ENCODE data around the gene FAM161B. TPM values are rescaled to one million over a fixed set of nuclear protein-coding genes. Genes with fewer than 3 reads are reported as not detected.

Gene FAM161B
- total RNA-seq, 5 donors from 2014 or later (not counting 1 experiment from before 2014, with no cell fraction given) = 2.6 to 5.6 (median 4.8) TPM

GRCh38 chr14:73945159-73945670, 4.7 kb downstream of the FAM161B start:
- peaks cover 3 to 31% of the 10 kb centered on the region in 2 donors for H3K36me3 ChIP-seq (ENCODE audit: control insufficient read depth in 2 of 2, extremely low read depth in 1 of 2, insufficient read depth in 1 of 2, low read length in 1 of 2)
- no peaks in the 10 kb centered on the region for H3K9me3 ChIP-seq
- H3K27ac ChIP-seq (ENCODE audit: low read length) = no peak overlapping the region
- ChIA-PET POLR2A (interaction anchor here in 1 of 2 donors (0.6 kb wide), 1 partner anchor 68 kb away, joined by 4 read pairs; no protein-coding TSS in a partner anchor), CTCF (no interaction called here)
- no peak overlapping the region for H3K27ac Mint-ChIP-seq
- no peaks in the 10 kb centered on the region for H3K27me3 Mint-ChIP-seq
- H3K4me3 ChIP-seq (ENCODE audit: control insufficient read depth in 1 of 2, extremely low read depth in 1 of 2, low read length in 1 of 2) = no peak overlapping the region
- peaks cover 0 to 12% of the 10 kb centered on the region in 2 experiments for H3K4me1 ChIP-seq (ENCODE audit: control insufficient read depth in 1 of 2, extremely low read depth in 1 of 2, insufficient read depth in 2 of 2, low read length in 2 of 2)
- H3K27me3 ChIP-seq (replicated peaks in 1 of 2; ENCODE audit: control insufficient read depth in 2 of 2, extremely low read depth in 1 of 2, insufficient read depth in 2 of 2, low read length in 1 of 2) = no peaks in the 10 kb centered on the region
- peaks cover 21% of the 10 kb centered on the region for H3K36me3 Mint-ChIP-seq
- no peak overlapping the region for H3K4me3 Mint-ChIP-seq
- no peaks in the 10 kb centered on the region for H3K9me3 Mint-ChIP-seq
- no peak for ATAC-seq (replicated peaks in 1 of 4)
- no peak for DNase-seq
- H3K4me1 Mint-ChIP-seq = peaks cover 6 to 17% (median 7%) of the 10 kb centered on the region in 3 donors
- 92% methylated on average over 2 of the region's 4 CpGs for WGBS (ENCODE audit: insufficient coverage)

DNA sequence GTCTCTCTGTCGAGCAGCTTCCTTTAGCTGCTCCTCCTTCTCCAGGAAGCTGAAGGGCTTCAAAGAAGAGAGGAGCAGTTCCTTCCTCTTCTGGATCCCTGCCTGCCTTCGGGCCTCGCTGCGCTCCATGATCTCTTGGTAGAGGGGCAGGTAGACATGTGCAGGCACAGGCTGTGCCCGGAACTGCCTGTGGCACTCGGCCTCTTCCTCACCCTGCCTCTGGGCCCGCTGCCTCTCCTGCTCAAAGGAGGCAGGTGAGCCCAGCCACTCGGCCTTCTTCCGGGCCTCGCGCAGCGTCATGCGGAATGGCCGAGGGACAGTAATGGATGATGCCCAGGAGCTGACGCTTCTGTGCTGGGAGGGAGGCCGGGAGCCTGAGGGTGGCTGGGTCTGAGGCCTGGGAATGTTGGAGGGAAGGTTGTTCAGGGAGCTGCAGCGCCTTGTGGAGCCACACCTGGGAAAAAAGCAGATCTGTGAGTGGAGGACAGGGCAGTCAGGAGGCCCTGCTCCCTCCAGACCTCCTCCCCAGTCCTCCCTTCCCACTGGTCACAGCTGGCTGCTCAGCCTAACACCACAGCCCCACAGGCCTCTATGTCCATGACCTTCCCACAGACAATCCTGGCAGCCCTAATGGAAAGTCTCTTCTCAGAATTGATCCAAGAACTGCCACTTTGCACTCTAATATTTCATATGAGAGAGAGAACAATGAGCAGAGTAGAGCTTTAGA, 5.3 kb downstream of the FAM161B start:
- no peaks in the 10 kb centered on the region for H3K27me3 ChIP-seq (replicated peaks in 1 of 2; ENCODE audit: control insufficient read depth in 2 of 2, extremely low read depth in 1 of 2, insufficient read depth in 2 of 2, low read length in 1 of 2)
- H3K27me3 Mint-ChIP-seq = no peaks in the 10 kb centered on the region
- no peak overlapping the region for H3K4me3 ChIP-seq (ENCODE audit: control insufficient read depth in 1 of 2, extremely low read depth in 1 of 2, low read length in 1 of 2)
- peaks cover under 1 to 11% (median 2%) of the 10 kb centered on the region in 3 donors for H3K4me1 Mint-ChIP-seq
- 97% methylated on average over 12 of the region's 17 CpGs for WGBS (ENCODE audit: insufficient coverage)
- no peak overlapping the region for H3K27ac Mint-ChIP-seq
- peaks cover 0 to 10% of the 10 kb centered on the region in 2 experiments for H3K4me1 ChIP-seq (ENCODE audit: control insufficient read depth in 1 of 2, extremely low read depth in 1 of 2, insufficient read depth in 2 of 2, low read length in 2 of 2)
- peaks cover 21% of the 10 kb centered on the region for H3K36me3 Mint-ChIP-seq
- H3K4me3 Mint-ChIP-seq = no peak overlapping the region
- no peak for ATAC-seq (replicated peaks in 1 of 4)
- no peak overlapping the region for H3K27ac ChIP-seq (ENCODE audit: low read length)
- ChIA-PET POLR2A (no interaction called here), CTCF (no interaction called here)
- no peaks in the 10 kb centered on the region for H3K9me3 ChIP-seq
- H3K36me3 ChIP-seq (ENCODE audit: control insufficient read depth in 2 of 2, extremely low read depth in 1 of 2, insufficient read depth in 1 of 2, low read length in 1 of 2) = peaks cover 6 to 36% of the 10 kb centered on the region in 2 donors
- no peaks in the 10 kb centered on the region for H3K9me3 Mint-ChIP-seq
- no peak for DNase-seq

- POLR2A ChIA-PET = no interaction called here
- Histone ChIP-seq H3K27me3 (replicated peaks in 1 of 2; ENCODE audit: control insufficient read depth in 2 of 2, extremely low read depth in 1 of 2, insufficient read depth in 2 of 2, low read length in 1 of 2) (no peaks in the 10 kb centered on the region), H3K4me3 (ENCODE audit: control insufficient read depth in 1 of 2, extremely low read depth in 1 of 2, low read length in 1 of 2) (no peak overlapping the region), H3K27ac (ENCODE audit: low read length) (no peak overlapping the region), H3K4me1 (ENCODE audit: control insufficient read depth in 1 of 2, extremely low read depth in 1 of 2, insufficient read depth in 2 of 2, low read length in 2 of 2) (no peaks in the 10 kb centered on the region), H3K9me3 (no peaks in the 10 kb centered on the region), H3K36me3 (ENCODE audit: control insufficient read depth in 2 of 2, extremely low read depth in 1 of 2, insufficient read depth in 1 of 2, low read length in 1 of 2) (peaks cover 8 to 41% of the 10 kb centered on the region in 2 donors)
- Mint-ChIP-seq H3K27ac (peak overlapping the region in 1 of 2 donors; percentile 41), H3K9me3 (no peaks in the 10 kb centered on the region), H3K36me3 (peaks cover 21% of the 10 kb centered on the region), H3K4me1 (peaks cover 0 to 7% (median 0%) of the 10 kb centered on the region in 3 donors), H3K27me3 (no peaks in the 10 kb centered on the region), H3K4me3 (no peak overlapping the region)
- WGBS (ENCODE audit: insufficient coverage) = 58% methylated on average over 4 of the region's 4 CpGs
- DNase-seq (no peak), ATAC-seq (replicated peaks in 1 of 4) (no peak)
- CTCF ChIA-PET = interaction anchor here in 1 of 2 donors (0.9 kb wide), 1 partner anchor 92 kb away, joined by 3 read pairs; the partner anchor contains the start of gene PTGR2
These were observed 6.8 kb downstream of the FAM161B start for GRCh38 chr14:73943083-73943482.

GRCh38 chr14:73942180-73942579, 7.7 kb downstream of the FAM161B start:
- H3K36me3 ChIP-seq (ENCODE audit: control insufficient read depth in 2 of 2, extremely low read depth in 1 of 2, insufficient read depth in 1 of 2, low read length in 1 of 2) = peaks cover 8 to 47% of the 10 kb centered on the region in 2 donors
- no peak for ATAC-seq (replicated peaks in 1 of 4)
- CTCF ChIA-PET = interaction anchor here in 1 of 2 donors (0.6 to 0.9 kb wide), 2 partner anchors 22 to 91 kb away, joined by 3 read pairs; partner anchors contain the start of gene PTGR2
- Mint-ChIP-seq H3K27ac (no peak overlapping the region), H3K9me3 (no peaks in the 10 kb centered on the region), H3K4me1 (peaks cover 0 to 5% (median 0%) of the 10 kb centered on the region in 3 donors), H3K27me3 (no peaks in the 10 kb centered on the region), H3K4me3 (no peak overlapping the region), H3K36me3 (peaks cover 21% of the 10 kb centered on the region)
- no peaks in the 10 kb centered on the region for H3K27me3 ChIP-seq (replicated peaks in 1 of 2; ENCODE audit: control insufficient read depth in 2 of 2, extremely low read depth in 1 of 2, insufficient read depth in 2 of 2, low read length in 1 of 2)
- no peaks in the 10 kb centered on the region for H3K4me1 ChIP-seq (ENCODE audit: control insufficient read depth in 1 of 2, extremely low read depth in 1 of 2, insufficient read depth in 2 of 2, low read length in 2 of 2)
- POLR2A ChIA-PET = no interaction called here
- H3K4me3 ChIP-seq (ENCODE audit: control insufficient read depth in 1 of 2, extremely low read depth in 1 of 2, low read length in 1 of 2) = no peak overlapping the region
- H3K9me3 ChIP-seq = no peaks in the 10 kb centered on the region
- H3K27ac ChIP-seq (ENCODE audit: low read length) = no peak overlapping the region
- 75% methylated on average over 6 of the region's 7 CpGs for WGBS (ENCODE audit: insufficient coverage)
- no peak for DNase-seq

DNA sequence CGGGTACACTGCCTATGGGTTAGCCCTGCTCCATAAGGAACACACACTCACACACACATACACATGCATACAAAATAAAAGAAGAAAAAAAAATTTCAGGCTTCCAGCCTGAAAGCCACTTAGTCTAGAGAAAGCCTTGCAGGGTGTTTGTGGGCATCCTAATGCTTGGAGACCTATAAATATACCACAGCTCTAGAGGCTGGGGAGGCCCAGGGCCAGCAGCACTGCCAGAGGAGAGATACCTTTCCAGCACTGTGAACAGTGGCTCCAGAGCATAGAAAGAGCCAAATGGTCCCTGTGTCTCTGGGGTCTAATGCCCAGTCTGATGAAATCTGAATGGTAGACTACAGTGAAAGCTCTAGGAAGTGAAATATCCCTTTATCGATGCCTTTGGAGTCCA, 12.9 kb downstream of the FAM161B start:
- CTCF ChIA-PET = interaction anchor here in 1 of 2 donors (0.7 kb wide), 1 partner anchor 9 kb away, joined by 3 read pairs; no protein-coding TSS in a partner anchor

GRCh38 chr14:73936548-73936947, 13.3 kb downstream of the FAM161B start:
- H3K9me3 Mint-ChIP-seq = no peaks in the 10 kb centered on the region
- Histone ChIP-seq H3K4me1 (ENCODE audit: control insufficient read depth in 1 of 2, extremely low read depth in 1 of 2, insufficient read depth in 2 of 2, low read length in 2 of 2) (peaks cover 0 to 2% of the 10 kb centered on the region in 2 experiments), H3K27me3 (replicated peaks in 1 of 2; ENCODE audit: control insufficient read depth in 2 of 2, extremely low read depth in 1 of 2, insufficient read depth in 2 of 2, low read length in 1 of 2) (no peaks in the 10 kb centered on the region), H3K36me3 (ENCODE audit: control insufficient read depth in 2 of 2, extremely low read depth in 1 of 2, insufficient read depth in 1 of 2, low read length in 1 of 2) (peaks cover 5 to 64% of the 10 kb centered on the region in 2 donors), H3K4me3 (ENCODE audit: control insufficient read depth in 1 of 2, extremely low read depth in 1 of 2, low read length in 1 of 2) (no peak overlapping the region), H3K9me3 (no peaks in the 10 kb centered on the region), H3K27ac (ENCODE audit: low read length) (no peak overlapping the region)
- peaks cover 2 to 5% (median 2%) of the 10 kb centered on the region in 3 donors for H3K4me1 Mint-ChIP-seq
- POLR2A ChIA-PET = interaction anchor here in 1 of 2 donors (0.6 kb wide), 1 partner anchor 15 kb away, joined by 8 read pairs; no protein-coding TSS in a partner anchor
- no peaks in the 10 kb centered on the region for H3K27me3 Mint-ChIP-seq
- CTCF ChIA-PET = no interaction called here
- H3K27ac Mint-ChIP-seq = no peak overlapping the region
- ATAC-seq (replicated peaks in 1 of 4) (no peak), DNase-seq (no peak)
- no CpG with 5 or more reads among the region's 1 CpG for WGBS (ENCODE audit: insufficient coverage)
- H3K4me3 Mint-ChIP-seq = no peak overlapping the region
- peaks cover 31% of the 10 kb centered on the region for H3K36me3 Mint-ChIP-seq

More for the DNA sequence above, 12.9 kb downstream of the FAM161B start:
- Mint-ChIP-seq H3K27ac (no peak overlapping the region), H3K36me3 (peaks cover 26% of the 10 kb centered on the region), H3K4me3 (no peak overlapping the region), H3K9me3 (no peaks in the 10 kb centered on the region), H3K4me1 (peaks cover 0 to under 1% (median 0%) of the 10 kb centered on the region in 3 donors), H3K27me3 (no peaks in the 10 kb centered on the region)
- Histone ChIP-seq H3K9me3 (no peaks in the 10 kb centered on the region), H3K27me3 (replicated peaks in 1 of 2; ENCODE audit: control insufficient read depth in 2 of 2, extremely low read depth in 1 of 2, insufficient read depth in 2 of 2, low read length in 1 of 2) (no peaks in the 10 kb centered on the region), H3K27ac (ENCODE audit: low read length) (no peak overlapping the region), H3K4me1 (ENCODE audit: control insufficient read depth in 1 of 2, extremely low read depth in 1 of 2, insufficient read depth in 2 of 2, low read length in 2 of 2) (no peaks in the 10 kb centered on the region), H3K4me3 (ENCODE audit: control insufficient read depth in 1 of 2, extremely low read depth in 1 of 2, low read length in 1 of 2) (no peak overlapping the region), H3K36me3 (ENCODE audit: control insufficient read depth in 2 of 2, extremely low read depth in 1 of 2, insufficient read depth in 1 of 2, low read length in 1 of 2) (peaks cover 5 to 60% of the 10 kb centered on the region in 2 donors)
- WGBS (ENCODE audit: insufficient coverage) = no CpG with 5 or more reads among the region's 2 CpGs
- no peak for ATAC-seq (replicated peaks in 1 of 4)
- no peak for DNase-seq
- POLR2A ChIA-PET = interaction anchor here in 1 of 2 donors (0.6 kb wide), 1 partner anchor 15 kb away, joined by 8 read pairs; no protein-coding TSS in a partner anchor
